NCI-H1417 (cell line): ENCODE data around the gene URGCP.
"Not testable (repeated sequence)": the region's sequence is repeated elsewhere in the genome, so short reads cannot be mapped to it uniquely, and the experiment has no call there.

Experiments
- DNase-seq, 3 experiments: peaks; one replicate each; lab custom pipeline; 2025; lab: John Stamatoyannopoulos, UW

URGCP gene

DNA sequence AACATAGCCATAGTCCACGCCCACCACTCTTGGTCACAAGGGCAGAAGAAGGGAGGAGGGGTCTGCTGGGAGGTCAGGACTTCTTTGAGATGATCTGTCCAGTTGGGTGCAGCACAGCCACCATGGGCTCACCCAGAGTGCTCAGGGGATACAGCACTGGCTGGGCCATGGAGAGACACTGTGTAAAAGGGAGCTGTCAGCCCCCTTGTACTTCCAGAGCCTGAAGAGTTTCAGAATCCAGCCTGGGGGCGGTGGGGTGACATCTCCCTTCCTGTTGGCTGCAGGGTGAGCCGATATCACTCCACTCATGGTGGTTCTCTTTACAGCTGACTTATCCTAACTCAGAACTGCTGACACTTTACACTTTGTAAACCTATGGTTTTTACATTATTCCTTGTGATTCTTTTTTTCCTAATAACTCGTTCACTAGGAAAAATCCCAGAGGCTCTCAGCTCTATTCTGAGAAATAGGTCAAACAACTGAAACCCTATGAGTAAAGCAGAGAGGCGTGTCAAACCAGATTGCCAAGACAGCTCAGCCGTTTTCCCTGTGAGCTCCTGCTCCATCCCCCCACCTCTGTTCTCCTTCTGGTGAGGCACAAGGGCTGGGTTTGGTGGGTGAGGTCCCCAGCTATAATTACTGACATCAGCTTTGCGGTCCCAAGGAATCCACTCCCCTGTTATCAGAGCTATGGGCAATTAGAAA lies 33.8 kb downstream of the URGCP start:
- DNase-seq = no peak

DNA sequence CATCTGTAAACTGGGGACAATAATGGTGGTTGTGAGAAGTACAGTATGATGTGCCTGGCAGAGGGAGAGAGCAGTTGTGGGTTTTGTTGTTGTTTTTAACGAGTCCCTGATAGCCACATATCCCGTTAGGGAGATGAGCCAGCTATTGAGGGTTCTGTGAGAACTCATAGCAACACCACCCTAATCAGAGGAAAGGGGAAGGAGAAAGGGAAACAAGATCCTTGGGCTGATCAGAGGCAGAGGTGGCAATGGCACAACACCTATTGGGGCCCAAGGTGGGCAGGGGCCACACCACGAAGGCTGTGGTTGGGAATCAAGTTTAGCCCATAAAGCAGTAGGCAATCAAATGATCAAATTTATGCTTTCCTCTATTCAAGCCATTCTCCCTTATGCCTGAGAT lies 35.3 kb downstream of the URGCP start:
- DNase-seq = no peak

DNA sequence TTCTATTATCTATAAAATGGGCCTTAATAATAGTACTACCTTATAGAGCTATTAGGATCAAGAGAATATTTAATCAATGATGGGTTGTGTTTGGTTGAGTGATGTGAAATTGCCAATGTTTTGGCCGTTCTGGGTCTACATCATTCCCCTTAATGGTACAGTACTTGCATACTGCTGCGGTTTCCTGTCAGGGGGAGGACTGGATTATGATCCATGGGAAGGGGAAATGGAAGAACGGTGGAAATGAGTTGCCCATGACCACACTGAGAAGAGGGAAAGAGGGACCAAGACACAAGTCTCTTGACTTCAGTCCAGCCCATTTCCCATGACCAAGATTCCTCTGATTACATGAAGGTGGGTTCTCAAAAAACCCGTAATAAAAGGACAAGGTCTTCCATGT lies 36.1 kb downstream of the URGCP start:
- DNase-seq = peak in 1 of 3 experiments; percentile 44

DNA sequence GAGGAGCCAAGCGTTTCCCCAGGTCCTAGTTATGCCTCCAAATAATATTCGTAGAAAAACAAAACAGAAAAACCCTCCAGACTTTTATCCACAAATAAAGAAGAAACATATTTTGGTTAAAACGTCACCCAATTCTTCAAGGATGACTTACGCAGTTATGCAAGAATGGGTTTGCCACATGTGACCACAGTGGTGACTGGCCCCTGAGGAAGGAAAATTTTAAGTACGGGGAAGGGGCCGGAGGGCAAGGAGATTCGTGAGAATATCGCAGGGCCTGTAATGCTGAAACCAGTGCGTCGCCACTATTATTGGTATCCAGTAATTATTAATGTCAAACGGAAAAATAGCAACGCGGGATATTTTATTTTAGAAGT lies 36.5 kb downstream of the URGCP start:
- DNase-seq = no peak

DNA sequence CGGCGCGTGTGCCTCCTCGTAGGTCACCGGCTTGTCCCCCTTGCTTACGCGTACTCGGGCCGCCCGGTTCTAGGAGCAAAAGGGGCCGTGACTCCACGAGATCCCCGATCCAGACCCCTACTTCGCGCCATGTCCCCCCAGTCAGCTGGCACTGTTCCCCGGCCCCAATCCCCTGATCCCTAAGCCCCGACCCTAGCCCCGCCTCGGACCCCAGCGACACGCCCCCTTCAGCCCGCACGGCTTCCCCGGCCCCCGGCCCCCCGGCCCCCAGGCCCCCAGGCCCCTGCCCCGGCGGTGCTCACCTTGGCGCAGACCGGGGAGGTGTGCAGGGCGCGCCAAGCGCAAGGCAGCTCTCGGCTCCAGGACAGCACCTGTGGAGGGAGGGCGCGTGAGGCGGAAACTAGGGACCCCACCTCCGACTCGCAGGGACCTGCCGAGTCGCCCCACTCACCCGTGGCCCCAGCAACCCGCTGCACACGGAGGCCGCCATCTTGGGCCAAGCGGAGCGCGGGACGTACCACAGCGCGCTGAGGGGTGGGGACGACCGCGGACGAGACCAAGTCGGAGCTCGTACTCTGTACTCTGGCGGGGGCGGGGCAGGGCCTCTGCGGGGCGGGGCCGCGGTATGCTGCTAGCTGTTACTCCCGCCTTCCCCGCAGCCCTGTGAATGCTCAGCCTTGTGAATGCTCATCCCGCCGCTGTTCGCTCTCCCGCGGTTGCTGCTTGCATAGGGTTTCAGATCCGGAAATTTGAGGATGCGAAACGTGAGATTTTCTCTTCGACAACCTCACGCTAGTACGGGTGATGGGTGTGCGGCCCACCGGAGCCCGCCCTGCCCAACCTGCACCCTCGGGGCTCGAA lies 37.2 kb downstream of the URGCP start, which contains the start of gene MRPS24:
Gene MRPS24, minus strand, starts transcription at position 512 of the 861 bp plus-strand sequence. Its CDS starts 22 bp downstream, at position 490.
- peak; percentile 92 to 98 (median 95) for DNase-seq

DNA sequence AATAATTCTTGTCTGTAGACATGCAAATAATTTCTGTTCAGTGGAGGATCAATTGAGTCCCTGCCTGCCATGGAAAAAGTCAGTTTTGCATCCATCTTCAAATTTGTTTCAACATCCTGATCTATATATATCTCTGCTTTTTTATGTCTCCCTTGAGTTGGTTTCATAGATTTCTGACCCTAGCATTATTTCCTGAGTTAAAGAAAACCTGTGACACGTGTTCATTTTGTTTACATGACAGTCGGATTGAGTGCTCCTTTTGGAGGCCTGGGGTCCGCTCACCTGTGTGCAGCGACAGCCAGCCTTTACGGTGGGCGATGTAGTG lies 37.8 kb downstream of the URGCP start:
- DNase-seq = no peak

DNA sequence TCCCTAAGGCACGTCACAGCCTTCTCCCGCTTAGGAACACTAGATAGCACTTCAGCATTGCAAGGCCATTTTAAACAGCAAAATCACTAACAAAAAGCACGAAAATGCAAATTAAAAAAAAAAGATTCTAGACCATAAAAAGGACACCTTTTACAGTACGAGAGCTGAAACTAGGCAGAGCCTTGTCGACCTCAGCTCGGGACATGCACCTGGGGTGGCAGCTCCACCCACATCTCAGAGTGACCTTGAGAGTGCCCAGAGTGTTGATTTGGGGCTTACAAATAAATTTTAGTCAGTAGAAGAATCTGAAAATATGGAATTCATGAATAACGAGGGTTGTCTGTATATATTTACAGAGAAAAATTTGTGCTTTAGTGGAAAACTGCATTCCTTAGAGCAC lies 38.2 kb downstream of the URGCP start:
- DNase-seq = no peak

DNA sequence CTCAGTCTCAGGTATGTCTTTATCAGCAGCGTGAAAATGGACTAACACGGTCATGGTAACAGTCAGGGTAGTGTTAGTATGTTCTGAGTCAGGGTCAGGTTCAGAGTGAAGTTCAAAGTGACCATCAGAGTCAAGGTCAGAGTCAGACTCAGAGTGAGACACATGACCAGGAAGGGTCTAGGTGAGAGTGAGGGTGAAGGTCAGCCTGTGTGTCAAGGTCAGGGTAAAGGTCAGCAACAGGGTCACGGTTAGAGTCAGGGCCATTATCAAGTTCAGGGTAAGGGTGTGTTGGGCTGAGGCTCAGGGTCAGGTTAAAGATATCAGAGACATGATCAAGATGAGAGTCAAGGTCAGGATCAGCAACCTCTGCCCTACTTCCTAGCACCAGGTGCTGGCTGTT lies 41.1 kb downstream of the URGCP start:
- no peak for DNase-seq

DNA sequence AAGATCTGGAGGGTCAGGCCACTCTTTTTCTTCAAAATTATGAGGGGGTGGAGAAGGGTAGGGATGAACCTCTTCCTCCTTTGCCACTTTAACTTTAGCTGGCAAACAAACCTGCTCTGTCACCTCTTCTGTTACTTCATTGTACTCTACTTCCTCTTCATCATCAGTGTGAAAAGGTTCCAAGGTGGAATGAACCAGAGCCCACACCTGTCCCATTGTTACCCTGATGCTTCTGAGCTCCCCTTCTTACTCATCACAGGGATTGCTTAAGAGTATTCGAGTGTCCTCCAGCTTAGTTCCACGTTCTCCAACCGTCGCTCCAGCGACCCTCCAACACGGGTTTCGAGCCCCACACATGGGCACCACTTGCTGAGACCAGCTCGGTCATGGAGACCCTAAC lies 42.3 kb downstream of the URGCP start:
- no peak for DNase-seq

DNA sequence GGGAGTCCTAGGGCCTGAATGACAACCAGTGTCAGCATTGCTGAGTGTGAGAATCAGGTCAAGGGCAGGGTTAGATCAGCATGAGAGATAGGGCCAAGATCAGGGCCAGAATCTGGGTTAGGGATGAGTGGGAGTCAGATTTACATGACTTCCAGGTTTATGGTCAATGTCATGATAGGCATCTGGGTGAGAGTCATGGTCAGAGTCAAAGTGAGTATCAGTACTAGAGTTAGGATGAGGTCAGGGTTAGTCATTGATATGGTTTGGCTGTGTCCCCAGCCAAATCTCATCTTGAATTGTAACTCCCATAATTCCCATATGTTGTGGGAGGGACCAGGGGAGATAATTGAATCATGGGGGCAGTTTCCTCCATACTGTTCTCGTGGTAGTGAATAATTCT lies 49.4 kb downstream of the URGCP start:
- DNase-seq = no peak

DNA sequence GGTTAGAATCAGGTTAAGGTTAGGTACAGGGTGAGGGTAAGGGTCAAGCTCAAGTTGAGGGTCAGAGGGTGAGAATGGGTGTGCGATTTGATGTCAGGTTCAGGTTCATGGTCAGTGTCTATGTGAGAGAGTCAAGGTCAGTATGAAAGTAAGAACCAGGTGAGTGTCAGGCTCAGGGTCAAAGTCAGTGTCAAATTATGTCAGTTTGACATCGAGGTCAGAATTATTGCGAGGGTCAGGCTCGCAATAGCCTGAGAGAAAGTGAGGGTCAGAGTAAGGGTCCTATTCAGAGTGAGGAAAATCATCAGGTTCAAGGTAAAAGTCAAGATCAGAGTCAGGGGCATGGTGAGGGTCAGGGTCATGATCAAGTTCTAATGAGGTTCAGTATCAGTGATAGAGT lies 50.1 kb downstream of the URGCP start:
- no peak for DNase-seq

DNA sequence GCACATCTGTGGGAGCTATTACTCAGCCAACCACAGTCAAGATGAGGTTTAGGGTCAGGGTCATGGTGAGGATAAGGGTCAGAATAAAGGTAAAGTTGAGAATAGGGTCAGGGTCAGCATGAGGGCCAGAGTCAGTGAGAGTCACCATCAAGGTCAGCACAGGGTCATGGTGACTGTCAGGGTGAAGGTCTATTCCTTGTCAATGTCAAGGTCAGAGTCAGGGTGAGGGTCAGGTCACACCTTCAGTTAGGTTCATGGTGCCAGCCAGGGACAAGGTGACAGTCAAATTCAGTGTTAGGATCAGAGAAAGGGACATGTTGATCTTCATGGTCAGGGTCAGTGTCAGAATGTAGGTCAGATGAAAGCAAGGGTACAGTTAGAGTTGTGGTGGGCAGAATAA lies 51.2 kb downstream of the URGCP start:
- no peak for DNase-seq

DNA sequence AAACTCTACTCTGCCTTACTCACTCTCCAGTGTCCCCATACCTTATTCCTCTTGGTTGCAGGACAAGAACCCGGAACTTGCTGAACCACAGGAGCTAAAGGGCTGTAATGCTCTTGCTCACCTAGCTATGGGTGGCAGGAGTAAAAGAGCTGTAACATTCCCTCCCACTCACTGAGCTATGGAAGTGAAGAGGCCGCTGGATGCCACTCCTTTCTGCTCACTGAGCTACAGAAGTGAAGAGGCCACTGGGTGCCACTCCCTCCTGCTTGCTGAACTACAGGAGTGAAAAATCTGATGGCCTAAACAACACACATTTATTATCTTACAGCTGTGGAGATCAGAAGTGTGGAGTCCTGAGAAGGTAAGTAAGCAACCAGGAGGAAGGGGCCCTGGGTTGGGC lies 54.6 kb downstream of the URGCP start:
- no peak for DNase-seq

DNA sequence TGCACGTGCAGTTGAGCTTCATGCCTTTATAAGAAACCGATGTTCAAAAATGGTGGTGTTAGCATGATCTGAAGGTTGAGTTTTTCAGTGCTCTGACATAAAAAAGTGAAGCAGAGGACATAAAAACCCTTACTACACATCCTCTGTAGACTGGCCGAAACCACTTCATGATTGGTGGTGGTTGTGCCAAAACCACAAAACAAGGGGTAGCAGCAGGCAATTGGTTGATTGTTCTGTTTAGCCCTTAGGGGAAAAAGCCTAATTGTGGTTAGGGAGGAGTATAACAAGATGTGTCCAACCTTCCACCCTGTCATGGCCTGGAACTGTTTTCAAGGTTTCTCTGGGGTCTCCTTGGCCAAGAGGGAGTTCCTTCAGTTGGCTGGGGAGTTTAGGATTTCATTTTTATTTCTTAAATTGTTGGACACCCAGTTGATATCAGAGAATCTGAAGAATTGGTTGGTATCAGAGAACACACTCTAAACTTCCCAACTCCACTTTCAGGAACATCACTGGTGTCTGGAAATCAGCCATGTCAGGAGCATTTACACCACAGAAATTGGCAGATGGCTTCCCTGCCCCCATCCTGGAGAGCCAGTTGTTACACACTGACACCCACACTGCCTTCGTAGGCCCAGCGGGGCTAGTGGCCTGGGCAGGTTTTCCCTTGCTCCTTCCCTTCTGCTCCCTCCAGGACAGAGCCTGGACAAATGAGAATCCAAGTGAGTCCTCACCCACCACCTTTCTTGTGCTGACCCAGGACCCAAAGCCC lies 55.9 kb downstream of the URGCP start:
- no peak for DNase-seq

DNA sequence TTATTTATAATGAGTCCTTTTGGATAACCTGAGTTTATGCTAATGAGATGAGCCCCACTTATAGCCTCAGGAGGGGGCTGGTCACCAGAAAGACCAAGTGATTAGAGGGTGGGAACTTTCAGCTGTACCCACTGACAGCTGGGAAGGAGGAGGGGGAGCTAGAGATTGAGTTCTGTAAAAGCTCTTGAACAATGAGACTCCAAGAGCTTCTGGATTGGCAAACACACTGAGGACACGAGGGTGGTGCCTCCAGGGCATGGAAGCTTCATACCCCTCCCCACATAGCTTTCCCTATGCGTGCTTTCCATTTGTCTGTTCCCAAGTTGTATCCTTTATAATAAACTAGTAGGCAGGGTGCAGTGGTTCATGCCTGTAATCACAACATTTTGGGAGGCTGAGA lies 57.3 kb downstream of the URGCP start:
- peak in 2 of 3 experiments; percentile 25 to 68 for DNase-seq

DNA sequence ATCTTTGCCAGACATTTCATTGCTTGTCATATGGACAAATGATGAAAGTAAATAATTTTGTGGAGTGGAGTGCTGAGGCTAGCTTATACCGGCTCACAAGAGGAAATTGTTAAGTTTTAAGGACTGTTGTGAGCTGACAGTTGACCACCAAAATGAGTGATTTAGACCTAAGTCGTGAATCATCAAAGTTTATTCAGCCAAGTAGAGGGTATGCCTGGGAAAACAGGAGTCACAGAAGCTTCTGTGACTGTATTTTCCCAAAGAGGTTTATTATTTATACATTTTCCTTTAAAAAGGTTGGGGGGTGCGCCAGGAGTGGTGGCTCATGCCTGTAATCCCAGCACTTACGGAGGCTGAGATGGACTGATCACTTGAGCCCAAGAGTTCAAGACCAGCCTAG lies 58.9 kb downstream of the URGCP start:
- no peak for DNase-seq

DNA sequence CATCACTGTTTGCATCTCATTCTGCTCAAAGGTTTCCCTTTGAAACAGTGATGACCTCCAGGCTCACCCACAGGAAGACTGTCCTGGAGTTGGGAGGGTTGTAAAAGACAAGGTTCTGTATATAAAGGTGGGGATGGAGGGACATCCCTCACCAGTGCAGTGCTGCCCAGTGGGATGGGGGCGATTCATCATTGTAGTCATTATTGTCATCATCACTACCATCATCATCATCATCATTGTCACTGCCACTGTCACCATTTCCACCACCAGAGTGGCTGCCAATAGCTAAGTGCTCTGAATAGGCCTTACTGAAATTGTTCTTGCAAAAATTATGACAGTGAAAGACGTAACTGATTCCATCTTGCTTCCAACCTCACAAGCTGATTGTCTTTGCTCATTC lies 61.7 kb downstream of the URGCP start:
- no peak for DNase-seq

DNA sequence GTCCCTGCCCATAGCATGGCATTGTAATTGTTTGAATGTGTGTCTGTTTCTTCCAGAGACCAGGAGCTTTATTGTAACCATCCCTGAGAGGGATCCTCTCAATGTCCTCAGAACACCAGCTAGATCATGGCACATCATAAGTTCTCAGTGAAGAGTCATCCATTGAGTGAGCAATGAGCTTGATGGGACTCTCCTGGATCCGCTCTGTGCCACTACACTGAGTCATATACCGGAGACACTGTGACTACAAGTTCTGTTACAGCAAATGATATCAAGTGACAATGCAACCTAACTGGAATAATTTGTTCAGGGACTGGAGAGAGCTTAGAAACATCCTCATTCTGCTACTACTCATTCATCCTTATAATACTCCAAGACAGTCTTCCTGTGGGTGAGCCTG lies 62.1 kb downstream of the URGCP start:
- no peak for DNase-seq

DNA sequence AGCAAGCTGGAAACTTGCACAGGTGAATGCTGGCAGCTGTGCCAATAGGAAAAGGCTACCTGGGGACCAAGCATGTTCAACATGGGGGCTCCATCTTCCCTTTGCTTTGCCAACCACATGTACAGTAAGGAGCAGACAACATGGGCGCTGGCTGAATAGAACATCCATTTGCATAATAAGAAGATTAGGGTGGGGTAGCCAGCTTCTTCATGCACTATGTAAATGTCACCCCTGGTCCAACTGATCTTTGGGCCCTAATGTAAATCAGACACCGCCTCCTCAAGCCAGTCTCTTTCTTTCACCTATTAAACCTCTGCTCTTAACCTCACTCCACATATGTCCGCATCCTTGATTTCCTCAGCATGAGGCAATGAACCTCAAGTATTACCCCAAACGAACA lies 63.1 kb downstream of the URGCP start:
- DNase-seq = no peak

DNA sequence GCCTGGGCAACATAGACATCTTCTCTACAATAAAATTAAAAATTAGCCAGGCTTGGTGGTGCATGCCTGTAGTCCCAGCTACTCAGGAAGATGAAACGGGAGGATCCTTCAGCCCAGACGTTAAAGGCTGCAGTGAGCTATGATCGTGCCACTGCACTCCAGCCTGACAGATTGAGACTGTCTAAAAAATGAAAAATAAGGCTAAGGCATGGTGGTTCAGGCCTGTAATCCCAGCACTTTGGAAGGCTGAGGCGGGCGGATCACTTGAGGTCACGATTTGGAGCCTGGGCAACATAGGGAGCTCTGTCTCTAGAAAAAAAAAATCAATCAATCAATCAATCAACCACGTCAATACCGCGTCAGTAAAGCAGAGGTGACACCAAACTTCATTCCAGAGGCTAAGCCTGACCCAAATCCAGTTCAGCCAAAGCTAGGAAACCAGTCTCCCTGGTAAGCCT lies 68.2 kb downstream of the URGCP start:
- DNase-seq = no peak

DNA sequence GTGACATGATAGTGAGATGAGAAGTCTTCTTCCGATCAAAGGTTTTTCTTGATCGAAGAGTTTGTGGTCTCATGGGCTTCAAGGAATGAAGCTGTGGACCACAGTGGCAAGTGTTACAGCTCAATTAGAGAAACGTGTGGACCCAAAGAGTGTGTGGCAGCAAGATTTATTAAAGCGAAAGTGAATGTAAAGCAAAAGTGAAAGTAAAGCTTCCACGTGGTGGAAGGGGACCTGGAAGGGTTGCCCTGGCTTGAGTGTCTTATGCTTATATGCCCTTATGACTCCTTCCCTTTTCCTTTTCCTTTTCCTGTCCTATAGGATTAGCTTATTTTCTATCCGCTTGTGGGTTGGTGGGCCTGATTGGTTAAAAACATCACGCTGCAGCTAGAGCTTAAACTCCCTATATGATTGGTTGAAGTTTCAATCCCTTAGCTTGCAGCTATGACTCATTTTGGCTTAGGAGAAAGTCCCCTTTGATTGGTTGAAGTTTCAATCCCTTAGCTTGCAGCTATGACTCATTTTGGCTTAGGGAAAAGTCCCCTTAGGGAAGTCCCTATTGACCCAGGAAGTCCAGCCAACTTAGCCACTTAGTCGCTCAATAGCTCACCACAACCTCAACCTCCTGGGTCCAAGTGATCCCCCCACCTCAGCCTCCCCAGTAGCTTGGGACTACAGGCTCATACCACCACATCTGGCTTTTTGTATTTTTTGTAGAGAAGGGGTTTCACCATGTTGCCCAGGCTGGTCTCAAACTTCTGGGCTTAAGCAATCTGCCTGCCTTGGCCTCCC lies 71.7 kb downstream of the URGCP start:
- peak in 1 of 3 experiments; percentile 38 for DNase-seq

DNA sequence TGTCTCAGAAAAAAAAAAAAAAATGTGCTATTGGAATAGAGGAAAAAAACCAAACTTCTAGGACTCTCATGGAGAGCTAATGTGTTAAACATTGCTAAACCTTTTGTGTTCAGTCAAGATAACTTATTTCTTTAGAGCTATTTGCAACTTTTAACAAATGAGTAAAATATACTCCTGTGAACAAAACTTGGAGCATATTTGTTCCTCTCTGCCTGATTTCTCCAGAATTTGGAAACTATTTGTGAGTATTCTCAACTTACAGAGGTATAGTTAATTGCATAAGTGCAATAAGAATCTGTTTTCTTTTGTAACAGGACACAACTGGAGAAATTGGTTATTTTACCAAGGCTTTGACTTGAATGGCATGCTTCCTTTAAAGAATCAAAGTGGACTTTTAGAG lies 75.5 kb downstream of the URGCP start:
- DNase-seq = not testable (repeated sequence)
